Stomach (tissue), 9 donors: Measurements from ENCODE around the gene LDB2. TPM values are rescaled to one million over a fixed set of nuclear protein-coding genes. Genes with fewer than 3 reads are reported as not detected.

Experiments
- DNase-seq, 2 donors: peaks; one replicate each; pipeline versions ENCODE4 v3.0.0 to v3.0.0-alpha.2; 2013 to 2019
- H3K27ac ChIP-seq, 5 donors: fragments of 200-600 bp in 4 of 5; sonication (generic) in 4 of 5; one replicate each; pipeline ENCODE4 v1.5.1; 2013 to 2019; ENCODE audit warnings: mild to moderate bottlenecking in 1 of 5, moderate library complexity in 1 of 5
- H3K27me3 ChIP-seq, 3 donors: fragments of 200-600 bp; sonication (generic); one replicate each; pipeline ENCODE4 v1.5.1; 2017 to 2019; ENCODE audit warnings: mixed run types in 1 of 3
- H3K36me3 ChIP-seq, 4 donors: fragments of 200-600 bp; sonication (generic); 1 replicate in 3 of 4; 2 replicates in 1 of 4; pipeline ENCODE4 v1.5.1; 2016 to 2019
- H3K4me1 ChIP-seq, 4 donors: fragments of 200-600 bp; sonication (generic); one replicate each; pipeline ENCODE4 v1.5.1; 2016 to 2019
- H3K4me3 ChIP-seq, 4 donors: fragments of 200-600 bp; sonication (generic) in 3 of 4; one replicate each; pipeline ENCODE4 v1.5.1; 2016 to 2019; ENCODE audit warnings: mild to moderate bottlenecking in 1 of 4
- H3K9me3 ChIP-seq, 4 donors: fragments of 200-600 bp; sonication (generic); one replicate each; pipeline ENCODE4 v1.5.1; 2016 to 2019
- CTCF ChIP-seq, 7 experiments: fragments of 450-650 bp in 4 of 7; fragments of 200-600 bp in 3 of 7; sonication (generic) in 3 of 7; IDR thresholded peaks; one replicate each; pipeline ENCODE4 v1.5.1; 2016 to 2019; ENCODE audit warnings: antibody characterized with exemption in 7 of 7, control low read depth in 2 of 7, mild to moderate bottlenecking in 1 of 7
- EP300 ChIP-seq: sonication (generic); formaldehyde crosslinking; IDR thresholded peaks from one replicate; pipeline ENCODE4 v1.6.1; 2017; ENCODE audit warnings: antibody characterized with exemption
- POLR2A ChIP-seq, 4 donors: fragments of 450-650 bp; IDR thresholded peaks; one replicate each; pipeline ENCODE4 v1.6.1; 2016; ENCODE audit warnings: antibody characterized with exemption in 4 of 4, control low read depth in 2 of 4, mild to moderate bottlenecking in 1 of 4, moderate library complexity in 1 of 4
- POLR2AphosphoS5 ChIP-seq, 3 donors: sonication (generic); formaldehyde crosslinking; IDR thresholded peaks; one replicate each; pipeline ENCODE4 v1.6.1; 2016; ENCODE audit warnings: antibody characterized with exemption in 3 of 3
- WGBS, 5 donors: extraction: QIAGEN DNeasy Blood & Tissue Kit in 3 of 5; methylation state at CpG; one replicate each; pipeline versions ENCODE4 v1.1.5 to v1.1.7; 2013 to 2018; 5-methylcytosine and 5-hydroxymethylcytosine counted together
- intact Hi-C: fragments of 100-400 bp; cut with DNase I; formaldehyde crosslinking; loops from one replicate; pipeline ENCODE4 v1.15.1; 2023; ENCODE audit warnings: low total_unique reads
- polyA plus RNA-seq, 3 donors: library from polyadenylated mRNA; stranded (reverse); fragments of 200-250 nt; gene quantifications; one replicate each; pipeline ENCODE4 v1.2.3, GENCODE V29; 2013
- total RNA-seq, 5 donors: library from RNA; depleted of rRNA; stranded (reverse); fragments of >200 nt; gene quantifications; one replicate each; pipeline versions ENCODE4 v1.1.0 to v1.2.3, GENCODE V29; 2014 to 2016
- donor health status: healthy with polysubstance abuse.
- donor health status: Bipolar disorder and iron deficiency.
- donor health status: healthy.

The LDB2 gene
- total and polyA plus RNA-seq, 8 donors = 6.2 to 63.3 (median 12.8) TPM

- TF ChIP-seq CTCF (IDR thresholded peaks at IDR 0.05) (no peak), POLR2A (IDR thresholded peaks at IDR 0.05) (no peak), POLR2AphosphoS5 (IDR thresholded peaks at IDR 0.05) (no peak), EP300 (no peak)
- Histone ChIP-seq H3K4me1 (peaks cover 0 to 17% (median 13%) of the 10 kb centered on the region in 4 donors), H3K4me3 (no peak overlapping the region), H3K27ac (no peak overlapping the region), H3K36me3 (no peaks in the 10 kb centered on the region), H3K9me3 (no peaks in the 10 kb centered on the region), H3K27me3 (no peaks in the 10 kb centered on the region)
- intact Hi-C loops = no loop called here
- WGBS, 5 donors = 83 to 100% (median 88%) methylated on average over 2 to 3 of the region's 3 CpGs
- no peak for DNase-seq
Observed at GRCh38 chr4:16866974-16867373, 31.5 kb downstream of the LDB2 start.

GRCh38 chr4:16865897-16866283, 32.6 kb downstream of the LDB2 start:
- H3K9me3 ChIP-seq = no peaks in the 10 kb centered on the region
- no peak for DNase-seq
- H3K27ac ChIP-seq = peak overlapping the region in 2 of 5 donors; percentile 16 to 47
- 29 to 50% (median 43%) methylated on average over 4 of the region's 4 CpGs for WGBS, 5 donors
- H3K4me1 ChIP-seq = peaks cover 0 to 17% (median 13%) of the 10 kb centered on the region in 4 donors
- no peak overlapping the region for H3K4me3 ChIP-seq
- H3K27me3 ChIP-seq = no peaks in the 10 kb centered on the region
- no peaks in the 10 kb centered on the region for H3K36me3 ChIP-seq
- intact Hi-C loops = no loop called here
- no peak for TF ChIP-seq POLR2A (IDR thresholded peaks at IDR 0.05)
- TF ChIP-seq CTCF (IDR thresholded peaks at IDR 0.05) = no peak
- TF ChIP-seq POLR2AphosphoS5 (IDR thresholded peaks at IDR 0.05) = peak in 1 of 3 donors; percentile 18
- no peak for TF ChIP-seq EP300

GRCh38 chr4:16865209-16865896, 33.1 kb downstream of the LDB2 start:
- Histone ChIP-seq H3K4me3 (no peak overlapping the region), H3K4me1 (peaks cover 0 to 17% (median 13%) of the 10 kb centered on the region in 4 donors), H3K36me3 (no peaks in the 10 kb centered on the region), H3K27me3 (no peaks in the 10 kb centered on the region), H3K27ac (peak overlapping the region in 3 of 5 donors; percentile 16 to 47 (median 23)), H3K9me3 (no peaks in the 10 kb centered on the region)
- intact Hi-C loops = no loop called here
- WGBS, 5 donors = 60 to 68% (median 64%) methylated on average over 5 to 7 of the region's 7 CpGs
- no peak for TF ChIP-seq POLR2AphosphoS5 (IDR thresholded peaks at IDR 0.05)
- no peak for TF ChIP-seq EP300
- no peak for TF ChIP-seq CTCF (IDR thresholded peaks at IDR 0.05)
- no peak for TF ChIP-seq POLR2A (IDR thresholded peaks at IDR 0.05)
- DNase-seq = no peak

GRCh38 chr4:16864199-16864598, 34.2 kb downstream of the LDB2 start:
- DNase-seq = no peak
- Histone ChIP-seq H3K27ac (no peak overlapping the region), H3K27me3 (no peaks in the 10 kb centered on the region), H3K4me3 (no peak overlapping the region), H3K4me1 (peaks cover 0 to 17% (median 13%) of the 10 kb centered on the region in 4 donors), H3K9me3 (no peaks in the 10 kb centered on the region), H3K36me3 (no peaks in the 10 kb centered on the region)
- intact Hi-C loops = no loop called here
- WGBS, 5 donors = 67 to 81% (median 77%) methylated on average over 2 of the region's 2 CpGs
- TF ChIP-seq EP300 (no peak), CTCF (IDR thresholded peaks at IDR 0.05) (no peak), POLR2A (IDR thresholded peaks at IDR 0.05) (no peak)
